ENCODE results near the gene CBLB. TPM values are rescaled to one million over a fixed set of nuclear protein-coding genes. Genes with fewer than 3 reads are reported as not detected.

CBLB gene
- total RNA-seq, 1 donor from 2014 or later: 140 TPM

DNA sequence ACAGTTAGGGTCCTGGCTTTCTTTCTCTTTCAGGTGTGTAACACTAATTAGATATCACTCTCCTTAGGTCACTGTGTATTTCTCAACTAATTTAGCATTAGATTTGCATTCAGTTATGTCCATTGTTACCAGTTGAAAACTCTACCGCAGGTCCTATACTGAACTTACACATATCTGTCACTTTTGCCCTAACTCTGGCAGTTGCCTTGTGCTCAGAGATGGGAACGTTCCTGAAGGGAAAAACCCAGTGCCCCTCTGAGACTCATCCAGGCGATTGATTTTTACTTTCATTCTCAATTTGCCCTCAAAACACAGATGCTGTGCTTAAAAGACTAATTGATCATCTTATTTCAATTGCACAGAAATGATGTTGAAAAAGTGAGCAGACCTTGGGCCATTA lies 253.0 kb downstream of the CBLB start:
- intact Hi-C loops (cut with DNase I): no loop called here
- DNase-seq (ENCODE audit: low spot score): no peak
- ATAC-seq: no peak

- no peak for ATAC-seq
- no peak for DNase-seq (ENCODE audit: low spot score)
- intact Hi-C loops (cut with DNase I): no loop called here
Measured at GRCh38 chr3:105614288-105615030, 254.4 kb downstream of the CBLB start.

GRCh38 chr3:105613120-105613519 lies 255.7 kb downstream of the CBLB start:
- peak; percentile 69 for ATAC-seq

DNA sequence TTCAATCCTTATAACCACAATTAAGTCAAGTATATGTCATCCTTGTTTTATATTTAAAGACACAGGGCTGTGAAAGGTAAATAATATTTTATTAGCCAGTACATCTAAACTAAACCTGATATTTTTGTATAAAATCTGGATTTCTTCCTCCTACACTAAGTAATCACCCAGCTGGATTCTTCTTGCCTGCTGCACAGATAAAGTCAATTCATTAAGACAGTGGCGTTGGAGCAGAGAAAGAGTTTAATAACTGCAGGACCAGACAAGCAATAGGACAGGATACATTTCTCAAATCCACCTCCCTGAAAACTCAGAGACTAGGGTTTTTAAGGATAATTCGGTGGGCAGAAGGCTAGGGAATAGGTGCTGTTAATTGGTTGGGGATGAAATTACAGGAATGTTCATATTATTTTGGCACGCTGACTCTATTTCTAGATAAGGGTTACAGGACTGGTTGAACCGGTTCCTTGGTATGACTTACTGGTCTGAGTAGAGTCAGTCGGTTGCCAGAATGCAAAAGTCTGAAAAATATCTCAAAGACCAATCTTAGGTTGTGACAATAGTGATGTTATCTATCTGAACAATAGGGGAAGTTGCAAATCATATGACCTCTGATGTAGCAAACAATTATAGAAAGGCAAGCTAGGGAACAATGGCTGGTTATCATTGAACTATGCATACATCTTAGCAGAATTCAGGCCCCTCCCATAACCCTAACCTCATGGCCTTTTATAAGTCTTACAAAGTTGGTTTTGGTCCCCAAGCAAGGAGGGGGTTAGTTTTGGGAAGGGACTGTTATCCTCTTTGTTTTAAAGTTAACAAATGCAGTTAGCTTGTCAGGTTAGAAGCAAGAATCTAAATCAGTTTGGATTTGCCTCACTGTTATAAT lies 257.3 kb downstream of the CBLB start:
- intact Hi-C loops (cut with DNase I): no loop called here
- ATAC-seq: no peak
- DNase-seq (ENCODE audit: low spot score): no peak

More at GRCh38 chr3:105613120-105613519, 255.7 kb downstream of the CBLB start:
- intact Hi-C loops (cut with DNase I): no loop called here
- no peak for DNase-seq (ENCODE audit: low spot score)

- no peak for ATAC-seq
- no peak for DNase-seq (ENCODE audit: low spot score)
- intact Hi-C loops (cut with DNase I): no loop called here
Measured at GRCh38 chr3:105610473-105610872, 258.3 kb downstream of the CBLB start.

DNA sequence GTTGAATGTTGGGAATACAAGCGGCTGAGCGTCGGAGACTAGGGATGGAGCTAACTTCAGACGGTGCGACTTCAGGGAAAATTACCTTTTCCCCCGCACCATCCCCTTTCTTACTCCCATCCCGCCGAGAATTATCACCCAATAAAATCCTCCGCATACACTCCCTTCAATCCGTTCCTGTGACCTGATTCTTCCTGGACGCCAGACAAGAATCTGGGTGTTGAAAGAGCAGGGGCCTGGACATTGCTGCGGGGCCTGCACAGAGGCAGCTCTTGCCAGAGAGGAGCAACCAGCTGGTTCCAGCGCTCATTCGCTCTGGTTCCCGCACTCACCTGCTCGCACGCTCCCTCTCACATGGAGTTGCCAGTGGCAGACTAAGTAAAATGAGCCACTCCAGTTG lies 260.2 kb downstream of the CBLB start:
- DNase-seq (ENCODE audit: low spot score): no peak
- intact Hi-C loops (cut with DNase I): no loop called here
- ATAC-seq: peak; percentile 28

- intact Hi-C loops (cut with DNase I): no loop called here
- DNase-seq (ENCODE audit: low spot score): no peak
- ATAC-seq: no peak
Measured at GRCh38 chr3:105606016-105606415, 262.8 kb downstream of the CBLB start.
